MM.1S (cell line): ENCODE measurements around the gene RANGAP1.

Experiments
- DNase-seq: peaks from one replicate; pipeline ENCODE4 v3.0.0-alpha.2; 2015
- H2AFZ ChIP-seq: fragments of 300-600 bp; sonication (generic); 2 replicates; pipeline ENCODE4 v1.6.0; 2016; ENCODE audit warnings: antibody characterized with exemption, low read length
- H3F3A ChIP-seq: fragments of 300-600 bp; sonication (generic); 2 replicates; pipeline ENCODE4 v1.6.1; 2016; ENCODE audit warnings: mild to moderate bottlenecking, antibody characterized with exemption, low read length, moderate library complexity, mixed read lengths; ENCODE audit not compliant: insufficient read depth
- H3K27ac ChIP-seq: fragments of 300-600 bp; sonication (generic); 2 replicates; pipeline ENCODE4 v1.5.1; 2016; ENCODE audit warnings: mild to moderate bottlenecking, low read length
- H3K27me3 ChIP-seq: fragments of 300-600 bp; sonication (generic); replicated peaks from 2 replicates; pipeline ENCODE4 v1.6.0; 2016; ENCODE audit warnings: low read length; ENCODE audit not compliant: insufficient read depth
- H3K36me3 ChIP-seq: fragments of 300-600 bp; sonication (generic); replicated peaks from 2 replicates; pipeline ENCODE4 v1.6.1; 2016; ENCODE audit warnings: mild to moderate bottlenecking, low read length, mixed read lengths; ENCODE audit not compliant: insufficient read depth
- H3K4me1 ChIP-seq: fragments of 300-600 bp; sonication (generic); 2 replicates; pipeline ENCODE4 v1.6.1; 2016; ENCODE audit warnings: low read length, mixed read lengths
- H3K4me2 ChIP-seq: fragments of 300-600 bp; sonication (generic); 2 replicates; pipeline ENCODE4 v1.6.0; 2016; ENCODE audit warnings: low read depth, low read length
- H3K4me3 ChIP-seq: fragments of 300-600 bp; sonication (generic); 2 replicates; pipeline ENCODE4 v1.5.1; 2016; ENCODE audit warnings: low read length, mixed read lengths
- H3K79me2 ChIP-seq: fragments of 300-600 bp; sonication (generic); 2 replicates; pipeline ENCODE4 v1.6.1; 2016; ENCODE audit warnings: mixed run types, low read length, mixed read lengths
- H3K9ac ChIP-seq: fragments of 300-600 bp; sonication (generic); 2 replicates; pipeline ENCODE4 v1.6.1; 2016; ENCODE audit warnings: low read length, mixed read lengths
- H3K9me2 ChIP-seq: fragments of 300-600 bp; sonication (generic); replicated peaks from 2 replicates; pipeline ENCODE4 v1.6.1; 2016; ENCODE audit warnings: mild to moderate bottlenecking, low read length, mixed read lengths; ENCODE audit not compliant: insufficient read depth
- H3K9me3 ChIP-seq: fragments of 300-600 bp; sonication (generic); replicated peaks from 2 replicates; pipeline ENCODE4 v1.6.1; 2016; ENCODE audit warnings: mild to moderate bottlenecking, low read length, mixed read lengths; ENCODE audit not compliant: insufficient read depth
- H4K20me1 ChIP-seq: fragments of 300-600 bp; sonication (generic); 2 replicates; pipeline ENCODE4 v1.6.1; 2016; ENCODE audit warnings: mild to moderate bottlenecking, low read length, moderate library complexity, mixed read lengths; ENCODE audit not compliant: insufficient read depth
- CTCF ChIP-seq: fragments of 300-600 bp; sonication (generic); IDR thresholded peaks from 2 replicates; pipeline ENCODE4 v1.5.1; 2016; ENCODE audit warnings: antibody characterized with exemption, low read length, mixed read lengths
- EZH2 ChIP-seq: fragments of 300-600 bp; sonication (generic); optimal IDR thresholded peaks from 2 replicates; pipeline ENCODE3; 2017; ENCODE audit warnings: low read depth, mild to moderate bottlenecking, antibody characterized with exemption, low read length, mixed read lengths
- EZH2phosphoT487 ChIP-seq: fragments of 300-600 bp; sonication (generic); IDR thresholded peaks from 2 replicates; pipeline ENCODE4 v1.6.1; 2018; ENCODE audit warnings: antibody characterized with exemption, low read length

The RANGAP1 gene

GRCh38 chr22:41271787-41272186, 14.2 kb downstream of the RANGAP1 start:
- no peaks in the 10 kb centered on the region for H4K20me1 ChIP-seq
- no peaks in the 10 kb centered on the region for H3K9me3 ChIP-seq
- no peak for DNase-seq
- peaks cover 26% of the 10 kb centered on the region for H3K36me3 ChIP-seq
- no peak overlapping the region for H2AFZ ChIP-seq
- peaks cover 32% of the 10 kb centered on the region for H3K79me2 ChIP-seq
- TF ChIP-seq EZH2 (no peak), EZH2phosphoT487 (no peak), CTCF (no peak)
- H3K27me3 ChIP-seq: no peaks in the 10 kb centered on the region
- H3K27ac ChIP-seq: no peak overlapping the region
- no peaks in the 10 kb centered on the region for H3K9me2 ChIP-seq
- no peak overlapping the region for H3K4me3 ChIP-seq
- H3F3A ChIP-seq: no peaks in the 10 kb centered on the region
- H3K4me1 ChIP-seq: no peaks in the 10 kb centered on the region
- H3K4me2 ChIP-seq: no peak overlapping the region
- H3K9ac ChIP-seq: no peak overlapping the region

- no peak for DNase-seq
- no peak overlapping the region for H3K27ac ChIP-seq
- H3K4me3 ChIP-seq: no peak overlapping the region
- H3K27me3 ChIP-seq: no peaks in the 10 kb centered on the region
- H3K36me3 ChIP-seq: peaks cover 29% of the 10 kb centered on the region
- H3K4me2 ChIP-seq: no peak overlapping the region
- peaks cover 30% of the 10 kb centered on the region for H3K79me2 ChIP-seq
- H3F3A ChIP-seq: peaks cover 3% of the 10 kb centered on the region; the same call in 1 of the 2 replicates
- TF ChIP-seq CTCF: no peak
- TF ChIP-seq EZH2phosphoT487: no peak
- TF ChIP-seq EZH2: no peak
- no peak overlapping the region for H2AFZ ChIP-seq
- no peak overlapping the region for H3K9ac ChIP-seq
- no peaks in the 10 kb centered on the region for H3K4me1 ChIP-seq
- H3K9me3 ChIP-seq: no peaks in the 10 kb centered on the region
- no peaks in the 10 kb centered on the region for H4K20me1 ChIP-seq
- H3K9me2 ChIP-seq: no peaks in the 10 kb centered on the region
These were observed 18.0 kb downstream of the RANGAP1 start for GRCh38 chr22:41267958-41268357.

- peaks cover 3% of the 10 kb centered on the region; the same call in 1 of the 2 replicates for H3F3A ChIP-seq
- TF ChIP-seq EZH2: no peak
- TF ChIP-seq EZH2phosphoT487: no peak
- TF ChIP-seq CTCF: no peak
- H3K9me2 ChIP-seq: no peaks in the 10 kb centered on the region
- H2AFZ ChIP-seq: no peak overlapping the region
- no peak overlapping the region for H3K4me3 ChIP-seq
- no peak overlapping the region for H3K9ac ChIP-seq
- H3K27ac ChIP-seq: no peak overlapping the region
- peaks cover 24% of the 10 kb centered on the region for H3K36me3 ChIP-seq
- no peaks in the 10 kb centered on the region for H3K9me3 ChIP-seq
- no peak overlapping the region for H3K4me2 ChIP-seq
- peaks cover 15% of the 10 kb centered on the region for H3K79me2 ChIP-seq
- H3K4me1 ChIP-seq: no peaks in the 10 kb centered on the region
- no peaks in the 10 kb centered on the region for H4K20me1 ChIP-seq
- no peaks in the 10 kb centered on the region for H3K27me3 ChIP-seq
- DNase-seq: no peak
These were observed 21.5 kb downstream of the RANGAP1 start for GRCh38 chr22:41264408-41264941.
